Fibroblast of the aortic adventitia (primary cell): Measurements from ENCODE around the gene HTR3A. TPM values are rescaled to one million over a fixed set of nuclear protein-coding genes. Genes with fewer than 3 reads are reported as not detected.
A peak's percentile ranks its signal among the peaks of the same experiment; 100 is the strongest.

Experiments
- DNase-seq: peaks from one replicate; pipeline ENCODE4 v3.0.0-alpha.2; 2010; ENCODE audit warnings: low read depth
- H3K4me3 ChIP-seq: 2 replicates; pipeline ENCODE4 v1.5.1; 2011; ENCODE audit warnings: low read depth, mild to moderate bottlenecking, control low read depth, low read length, moderate library complexity
- total RNA-seq: library from RNA; depleted of rRNA; stranded (reverse); fragments of >200 nt; gene quantifications from 2 replicates; pipeline ENCODE4 v1.2.3, GENCODE V29; 2012; ENCODE audit warnings: low replicate concordance
- TF ChIP-seq, protein P1 (sequence below): IDR thresholded peaks from 2 replicates; pipeline ENCODE4 v1.5.1; 2011; ENCODE audit warnings: mild to moderate bottlenecking, low read length, control low read depth, inconsistent platforms; ENCODE audit not compliant: insufficient read depth

Gene HTR3A
- total RNA-seq, 1 donor: not detected

DNA sequence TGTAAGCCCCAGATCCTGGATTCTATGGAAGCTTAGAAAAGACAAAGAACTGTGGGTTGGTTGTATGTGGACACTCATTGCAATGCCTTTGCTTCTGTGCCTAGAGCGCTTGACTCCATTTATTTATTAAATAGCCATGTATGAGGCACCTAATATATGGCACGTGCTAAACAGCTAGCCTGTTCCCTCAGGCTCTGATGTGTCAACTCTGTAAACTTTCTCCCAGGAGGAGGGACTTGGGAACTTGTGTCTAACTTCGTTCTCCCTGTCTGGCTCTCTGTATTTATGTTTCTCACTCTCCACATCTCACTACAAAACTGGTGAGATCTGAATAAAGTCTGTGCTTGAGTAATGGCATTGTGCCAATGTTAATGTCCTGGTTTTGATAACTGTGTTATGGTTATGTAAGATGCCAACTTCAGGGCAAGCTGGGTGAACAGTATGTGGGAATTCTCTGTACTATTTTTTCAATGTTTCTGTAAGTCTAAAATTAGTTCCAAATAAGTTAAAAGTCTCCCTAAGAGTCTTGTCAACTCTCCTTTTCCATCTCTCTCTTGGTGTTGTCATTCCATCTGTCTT lies 50.5 kb downstream of the HTR3A start:
- H3K4me3 ChIP-seq: no peak overlapping the region
- TF ChIP-seq, protein P1, sequence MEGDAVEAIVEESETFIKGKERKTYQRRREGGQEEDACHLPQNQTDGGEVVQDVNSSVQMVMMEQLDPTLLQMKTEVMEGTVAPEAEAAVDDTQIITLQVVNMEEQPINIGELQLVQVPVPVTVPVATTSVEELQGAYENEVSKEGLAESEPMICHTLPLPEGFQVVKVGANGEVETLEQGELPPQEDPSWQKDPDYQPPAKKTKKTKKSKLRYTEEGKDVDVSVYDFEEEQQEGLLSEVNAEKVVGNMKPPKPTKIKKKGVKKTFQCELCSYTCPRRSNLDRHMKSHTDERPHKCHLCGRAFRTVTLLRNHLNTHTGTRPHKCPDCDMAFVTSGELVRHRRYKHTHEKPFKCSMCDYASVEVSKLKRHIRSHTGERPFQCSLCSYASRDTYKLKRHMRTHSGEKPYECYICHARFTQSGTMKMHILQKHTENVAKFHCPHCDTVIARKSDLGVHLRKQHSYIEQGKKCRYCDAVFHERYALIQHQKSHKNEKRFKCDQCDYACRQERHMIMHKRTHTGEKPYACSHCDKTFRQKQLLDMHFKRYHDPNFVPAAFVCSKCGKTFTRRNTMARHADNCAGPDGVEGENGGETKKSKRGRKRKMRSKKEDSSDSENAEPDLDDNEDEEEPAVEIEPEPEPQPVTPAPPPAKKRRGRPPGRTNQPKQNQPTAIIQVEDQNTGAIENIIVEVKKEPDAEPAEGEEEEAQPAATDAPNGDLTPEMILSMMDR: no peak
- DNase-seq: no peak

DNA sequence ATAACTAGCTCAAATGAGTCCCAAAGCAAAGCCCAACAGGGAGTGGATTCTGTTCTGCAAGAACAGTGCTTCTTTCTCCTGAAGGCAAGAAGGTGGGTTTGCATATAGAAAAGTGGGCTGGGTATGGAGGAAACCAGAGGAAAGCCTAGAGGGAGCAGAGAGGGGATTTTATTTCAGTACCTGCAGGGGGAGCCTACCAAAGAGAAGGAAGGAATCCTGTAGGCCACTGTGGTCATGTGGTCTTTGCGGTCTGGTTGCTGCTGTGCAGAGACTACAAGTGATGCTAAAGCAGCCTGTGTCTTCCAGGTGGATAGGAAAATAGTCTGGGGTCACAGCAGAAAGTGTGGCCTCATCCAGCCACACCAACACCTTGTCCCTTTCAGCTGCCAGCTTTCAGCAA lies 51.4 kb downstream of the HTR3A start:
- no peak overlapping the region for H3K4me3 ChIP-seq
- TF ChIP-seq, protein P1: peak; percentile 10
- DNase-seq: peak; percentile 7

DNA sequence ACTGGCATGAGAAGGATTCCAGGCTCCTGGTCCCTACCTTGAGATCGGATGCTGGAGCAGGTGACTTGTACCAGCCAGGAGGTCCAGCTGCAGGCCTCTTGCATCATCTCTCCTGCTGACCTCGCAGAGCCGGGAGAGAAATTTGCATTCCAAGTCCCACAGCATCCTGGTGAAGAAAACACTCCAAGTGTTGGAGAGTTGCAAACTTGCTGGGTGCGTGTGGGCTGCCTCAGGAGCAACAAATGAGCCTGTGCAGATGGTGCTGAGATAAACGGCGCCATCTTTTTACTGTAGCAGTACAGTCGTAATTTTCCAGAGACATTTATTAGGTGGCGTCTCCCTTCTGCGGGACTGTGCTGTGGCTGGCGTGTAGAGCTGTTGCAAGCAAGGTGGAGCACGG lies 52.5 kb downstream of the HTR3A start:
- no peak for DNase-seq
- TF ChIP-seq, protein P1: no peak
- no peak overlapping the region for H3K4me3 ChIP-seq

DNA sequence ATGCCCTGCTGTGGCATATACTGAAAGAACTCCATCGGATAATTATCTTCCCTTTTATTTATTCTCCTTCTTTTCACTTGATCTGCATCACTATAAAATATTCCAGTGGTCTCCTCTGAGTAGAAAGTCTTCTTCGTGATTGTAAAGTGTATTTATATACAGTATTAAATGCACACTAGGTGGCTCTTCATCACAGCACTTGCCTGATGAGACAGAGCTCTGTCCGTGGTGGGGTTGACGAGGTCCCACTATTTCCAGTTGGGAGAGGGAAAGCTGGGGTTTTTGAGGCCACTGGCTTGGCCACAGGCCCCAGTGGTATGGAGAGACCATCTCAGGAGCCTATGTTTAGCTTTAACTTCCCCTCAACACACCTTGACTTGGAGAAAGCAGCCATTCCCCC lies 53.0 kb downstream of the HTR3A start:
- TF ChIP-seq, protein P1: no peak
- no peak overlapping the region for H3K4me3 ChIP-seq
- no peak for DNase-seq

DNA sequence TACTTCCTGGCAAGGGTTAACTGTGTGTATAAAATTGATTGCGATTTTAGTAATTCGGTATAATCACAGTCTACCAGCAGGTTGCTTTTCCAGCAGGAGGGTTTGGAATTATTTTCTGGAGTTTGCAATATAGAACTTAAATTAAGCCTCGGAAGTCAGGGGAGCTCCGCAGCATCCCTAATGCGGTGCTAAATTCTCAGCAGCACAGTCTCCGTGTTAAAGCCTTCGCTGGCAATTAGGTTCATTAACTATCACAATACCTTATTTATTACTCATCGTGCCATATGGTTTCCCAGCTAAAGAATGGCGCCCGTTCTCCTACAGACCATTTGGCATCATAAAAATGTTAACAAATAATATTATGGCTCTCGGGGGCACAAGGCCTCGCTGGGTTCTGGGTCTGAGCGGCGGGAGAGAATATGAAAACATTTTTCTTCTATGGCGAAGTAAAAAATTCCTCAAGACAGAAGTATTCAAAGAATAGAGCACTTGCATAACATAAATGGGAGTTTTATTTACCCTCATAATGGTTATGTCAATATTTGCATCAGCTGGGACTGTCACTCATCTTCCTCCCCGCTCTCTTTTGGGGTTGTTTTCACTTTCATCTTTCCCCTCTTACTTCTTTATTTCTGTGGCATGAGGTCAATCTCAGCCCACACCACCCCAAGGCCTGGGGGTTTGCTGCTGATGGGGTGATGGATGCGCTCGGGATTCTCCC lies 56.5 kb downstream of the HTR3A start:
- no peak overlapping the region for H3K4me3 ChIP-seq
- DNase-seq: no peak
- TF ChIP-seq, protein P1: no peak

DNA sequence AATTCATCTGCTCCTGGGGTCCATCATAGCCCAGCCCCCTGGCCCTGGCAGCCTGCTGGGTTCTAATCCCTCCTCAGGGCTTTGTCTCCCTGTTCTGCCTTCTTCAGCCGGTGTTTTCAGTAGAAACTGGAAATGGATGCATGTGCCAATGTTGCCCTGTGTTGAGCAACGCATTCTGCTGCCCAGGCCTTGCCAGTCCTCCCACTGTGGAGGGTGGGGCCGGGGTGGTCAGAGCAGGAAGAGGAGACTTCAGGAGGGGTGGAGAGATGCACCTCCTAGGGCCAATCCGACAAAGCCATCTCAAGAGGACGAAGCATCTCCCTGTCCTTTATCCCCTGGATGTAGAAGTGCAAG lies 57.0 kb downstream of the HTR3A start:
- TF ChIP-seq, protein P1: no peak
- H3K4me3 ChIP-seq: no peak overlapping the region
- no peak for DNase-seq
